ACC112 (cell line): ENCODE data around the gene ZNF280D.
"Not testable (repeated sequence)": the region's sequence is repeated elsewhere in the genome, so short reads cannot be mapped to it uniquely, and the experiment has no call there.

Experiments used
- H2AFZ ChIP-seq: fragments of 200-600 bp; sonication (generic); one replicate; pipeline ENCODE4 v1.6.0; 2017; ENCODE audit warnings: antibody characterized with exemption, low read length; ENCODE audit not compliant: unreplicated experiment
- H3K27ac ChIP-seq: fragments of 200-600 bp; sonication (generic); 2 replicates; pipeline ENCODE4 v1.5.1; 2014; ENCODE audit warnings: low read depth, mild to moderate bottlenecking, antibody characterized with exemption, low read length, moderate library complexity
- H3K27me3 ChIP-seq: fragments of 200-600 bp; sonication (generic); 2 replicates; pipeline ENCODE4 v1.6.1; 2014; ENCODE audit warnings: mild to moderate bottlenecking, antibody characterized with exemption, low read length, moderate library complexity, mixed read lengths; ENCODE audit not compliant: insufficient read depth
- H3K36me3 ChIP-seq: fragments of 200-600 bp; sonication (generic); 2 replicates; pipeline ENCODE4 v1.6.1; 2016; ENCODE audit warnings: mild to moderate bottlenecking, antibody characterized with exemption, low read length, moderate library complexity, mixed read lengths; ENCODE audit not compliant: insufficient read depth
- H3K4me1 ChIP-seq: fragments of 200-600 bp; sonication (generic); one replicate; pipeline ENCODE4 v1.6.1; 2016; ENCODE audit warnings: low read length, mixed read lengths; ENCODE audit not compliant: insufficient read depth, unreplicated experiment, control insufficient read depth
- H3K4me3 ChIP-seq: fragments of 200-600 bp; sonication (generic); 2 replicates; pipeline ENCODE4 v1.5.1; 2014; ENCODE audit warnings: mild to moderate bottlenecking, low read depth, low read length
- H3K79me2 ChIP-seq: fragments of 200-600 bp; sonication (generic); one replicate; pipeline ENCODE4 v1.6.0; 2016; ENCODE audit warnings: low read length; ENCODE audit not compliant: control insufficient read depth, unreplicated experiment, insufficient read depth

Gene ZNF280D

DNA sequence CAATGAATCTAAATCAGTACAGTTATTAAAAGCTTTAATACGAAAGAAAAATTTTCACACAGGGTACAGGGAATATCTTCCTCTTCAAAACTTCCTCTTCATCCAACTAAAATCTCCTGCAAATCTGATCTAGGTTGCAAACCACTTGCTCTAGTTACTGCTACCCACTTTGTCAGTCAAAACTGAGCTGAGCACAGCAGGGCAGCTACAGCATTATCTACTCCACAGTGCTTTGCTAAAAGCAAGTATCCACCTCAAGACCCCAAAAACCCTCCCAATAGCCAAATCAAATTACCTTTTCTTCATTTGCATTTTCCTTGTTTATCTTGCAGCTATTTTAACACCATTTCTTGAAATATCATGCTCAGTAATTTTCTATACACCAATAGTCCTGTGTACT lies 14.7 kb downstream of the ZNF280D start:
- H2AFZ ChIP-seq, result no peak overlapping the region
- no peak overlapping the region for H3K4me3 ChIP-seq
- H3K36me3 ChIP-seq, result 0 out of 2 replicates have a peak, but pooled peaks cover 4% of the 10 kb centered on the region
- peaks cover 47% of the 10 kb centered on the region for H3K79me2 ChIP-seq
- peaks cover 6% of the 10 kb centered on the region for H3K4me1 ChIP-seq
- H3K27me3 ChIP-seq, result no peaks in the 10 kb centered on the region
- H3K27ac ChIP-seq, result no peak overlapping the region

- no peaks in the 10 kb centered on the region for H3K36me3 ChIP-seq
- no peaks in the 10 kb centered on the region for H3K27me3 ChIP-seq
- H3K4me3 ChIP-seq, result no peak overlapping the region
- peaks cover 61% of the 10 kb centered on the region for H3K79me2 ChIP-seq
- H2AFZ ChIP-seq, result no peak overlapping the region
- H3K4me1 ChIP-seq, result peaks cover 6% of the 10 kb centered on the region
- H3K27ac ChIP-seq, result no peak overlapping the region
Measured at GRCh38 chr15:56716334-56716733, 17.0 kb downstream of the ZNF280D start.

GRCh38 chr15:56715220-56715619 lies 18.1 kb downstream of the ZNF280D start:
- Histone ChIP-seq H3K4me1 (peaks cover 4% of the 10 kb centered on the region), H3K79me2 (peaks cover 62% of the 10 kb centered on the region), H3K36me3 (no peaks in the 10 kb centered on the region), H3K27ac (no peak overlapping the region), H3K27me3 (no peaks in the 10 kb centered on the region), H3K4me3 (no peak overlapping the region), H2AFZ (no peak overlapping the region)

- H3K4me3 ChIP-seq, H3K27me3 ChIP-seq, H3K36me3 ChIP-seq, H3K4me1 ChIP-seq, H3K27ac ChIP-seq, H2AFZ ChIP-seq: not testable (repeated sequence)
- H3K79me2 ChIP-seq, result peaks cover 31% of the 10 kb centered on the region
Measured at GRCh38 chr15:56709502-56709901, 23.8 kb downstream of the ZNF280D start.

DNA sequence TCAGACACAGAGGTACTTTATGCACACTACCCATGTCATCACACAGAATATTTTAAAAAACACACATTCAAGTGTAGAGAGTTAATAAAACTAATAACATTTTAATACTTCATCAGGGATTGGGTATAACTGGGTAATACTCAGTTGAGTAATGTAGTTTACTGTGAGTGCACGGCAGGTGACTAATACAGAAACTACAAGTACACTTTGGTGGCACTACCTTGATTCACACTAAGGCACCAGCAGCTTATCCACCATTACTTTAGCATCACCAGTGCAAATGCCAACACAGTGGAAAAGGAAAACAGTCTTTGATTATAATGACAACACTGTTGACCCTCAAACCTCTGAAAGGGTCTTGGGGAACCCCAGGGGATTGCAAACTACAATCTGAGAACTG lies 33.6 kb downstream of the ZNF280D start:
- no peak overlapping the region for H3K27ac ChIP-seq
- no peaks in the 10 kb centered on the region for H3K4me1 ChIP-seq
- H3K27me3 ChIP-seq, result no peaks in the 10 kb centered on the region
- no peaks in the 10 kb centered on the region for H3K79me2 ChIP-seq
- no peak overlapping the region for H3K4me3 ChIP-seq
- H2AFZ ChIP-seq, result no peak overlapping the region
- peaks cover 22% of the 10 kb centered on the region for H3K36me3 ChIP-seq

GRCh38 chr15:56698270-56698669 lies 35.0 kb downstream of the ZNF280D start:
- Histone ChIP-seq H3K79me2 (no peaks in the 10 kb centered on the region), H3K36me3 (peaks cover 19% of the 10 kb centered on the region), H3K27me3 (no peaks in the 10 kb centered on the region), H3K4me1 (no peaks in the 10 kb centered on the region), H2AFZ (no peak overlapping the region), H3K27ac (no peak overlapping the region), H3K4me3 (no peak overlapping the region)

DNA sequence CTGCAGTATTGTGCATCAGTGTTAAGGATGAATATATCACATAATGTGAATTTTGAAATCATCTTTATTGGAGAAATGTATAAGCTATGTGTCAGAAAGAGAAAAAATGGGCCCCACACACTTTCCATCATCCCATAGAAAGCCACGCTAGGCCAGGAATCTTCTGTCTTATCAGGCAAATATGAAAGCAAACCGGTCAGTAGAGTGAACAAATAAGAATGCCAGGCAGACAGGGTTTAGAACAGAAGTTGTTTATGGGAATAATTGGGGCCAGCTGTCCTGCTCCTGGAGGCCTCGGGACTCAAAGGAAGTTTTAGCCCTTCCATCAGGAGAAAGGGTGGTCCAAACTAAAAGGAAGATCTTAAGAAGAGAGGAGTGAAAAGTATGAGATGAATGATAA lies 39.5 kb downstream of the ZNF280D start:
- Histone ChIP-seq H3K4me1 (no peaks in the 10 kb centered on the region), H3K79me2 (no peaks in the 10 kb centered on the region), H3K4me3 (no peak overlapping the region), H3K27ac (no peak overlapping the region), H3K27me3 (no peaks in the 10 kb centered on the region), H2AFZ (no peak overlapping the region), H3K36me3 (peaks cover 8% of the 10 kb centered on the region)

DNA sequence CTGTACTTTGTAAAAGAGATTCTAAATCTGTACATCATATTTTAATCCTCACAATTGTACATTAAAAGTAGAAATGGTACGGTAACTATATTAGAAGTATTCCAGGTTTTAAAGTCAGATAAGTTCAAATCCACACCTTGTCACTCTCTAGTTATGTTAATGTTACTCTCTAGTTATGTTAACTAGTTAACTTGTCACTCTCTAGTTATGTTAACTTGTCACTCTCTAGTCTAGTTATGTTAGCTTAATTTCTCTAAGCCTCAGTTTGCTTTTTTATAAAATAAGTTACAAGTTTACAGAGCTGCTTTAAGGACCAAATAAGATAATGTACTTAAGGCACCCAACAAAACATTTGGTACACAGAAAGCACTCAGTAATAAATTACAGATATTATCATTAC lies 42.6 kb downstream of the ZNF280D start:
- Histone ChIP-seq H3K79me2 (no peaks in the 10 kb centered on the region), H2AFZ (no peak overlapping the region), H3K4me3 (no peak overlapping the region), H3K27me3 (no peaks in the 10 kb centered on the region), H3K36me3 (peaks cover 2% of the 10 kb centered on the region; the same call in 1 of the 2 replicates), H3K4me1 (no peaks in the 10 kb centered on the region), H3K27ac (no peak overlapping the region)

DNA sequence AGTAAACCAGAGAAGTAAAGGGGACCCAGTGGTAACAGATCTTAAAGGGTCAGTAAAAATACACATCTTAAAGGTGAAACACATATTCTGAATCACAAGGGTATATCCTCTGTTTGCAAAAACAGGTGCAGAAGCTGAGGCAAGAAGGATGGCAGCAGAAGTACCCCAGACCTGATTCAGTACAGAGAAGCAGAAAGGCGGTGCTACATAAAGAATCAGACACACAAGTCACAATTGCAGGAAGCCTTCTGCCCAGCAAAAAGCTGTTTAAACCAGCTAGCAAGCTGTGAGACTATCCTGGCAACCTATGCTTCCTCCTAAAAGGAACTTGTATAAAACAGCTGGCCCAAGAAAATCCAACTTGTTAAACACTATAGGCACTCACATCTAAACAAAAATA lies 49.4 kb downstream of the ZNF280D start:
- Histone ChIP-seq H3K36me3 (peaks cover 2% of the 10 kb centered on the region; the same call in 1 of the 2 replicates), H3K79me2 (no peaks in the 10 kb centered on the region), H2AFZ (no peak overlapping the region), H3K27ac (no peak overlapping the region), H3K27me3 (no peaks in the 10 kb centered on the region), H3K4me1 (no peaks in the 10 kb centered on the region), H3K4me3 (no peak overlapping the region)

- no peak overlapping the region for H2AFZ ChIP-seq
- no peaks in the 10 kb centered on the region for H3K4me1 ChIP-seq
Measured at GRCh38 chr15:56681113-56681512, 52.2 kb downstream of the ZNF280D start.

DNA sequence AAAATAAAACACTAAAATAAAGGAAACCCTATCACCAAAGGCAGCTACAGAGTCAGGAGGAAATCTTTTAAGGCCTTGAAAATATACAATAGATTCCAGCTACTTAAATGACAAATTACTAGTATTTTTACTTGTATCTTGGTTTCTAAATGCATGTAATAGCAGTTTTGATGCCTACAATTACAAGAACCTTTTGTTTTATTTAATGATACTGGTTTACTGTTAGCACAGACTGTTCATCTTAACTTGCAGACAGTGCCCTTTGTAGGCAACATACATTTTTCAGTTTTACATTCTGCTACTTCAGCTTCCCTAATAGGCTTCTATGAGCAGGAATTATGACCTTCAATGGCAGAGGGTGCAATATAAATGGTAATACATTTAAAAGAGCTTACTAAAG lies 54.1 kb downstream of the ZNF280D start:
- H3K4me3 ChIP-seq, result no peak overlapping the region
- no peaks in the 10 kb centered on the region for H3K27me3 ChIP-seq
- peaks cover 10% of the 10 kb centered on the region for H3K36me3 ChIP-seq
- no peaks in the 10 kb centered on the region for H3K4me1 ChIP-seq
- no peaks in the 10 kb centered on the region for H3K79me2 ChIP-seq
- H3K27ac ChIP-seq, result no peak overlapping the region
- H2AFZ ChIP-seq, result no peak overlapping the region

More at GRCh38 chr15:56681113-56681512, 52.2 kb downstream of the ZNF280D start:
- Histone ChIP-seq H3K27ac (no peak overlapping the region), H3K79me2 (no peaks in the 10 kb centered on the region), H3K4me3 (no peak overlapping the region), H3K27me3 (no peaks in the 10 kb centered on the region), H3K36me3 (peaks cover 7% of the 10 kb centered on the region)
